HG02981 (cell line): ENCODE measurements around the gene MYBPHL.
"Not testable (repeated sequence)": the region's sequence is repeated elsewhere in the genome, so short reads cannot be mapped to it uniquely, and the experiment has no call there.

Source experiments
- ATAC-seq: cut with Tn5 transposase; IDR thresholded peaks from one replicate; pipeline ENCODE4 v1.9.1; 2021; ENCODE audit warnings: mild to moderate bottlenecking, moderate library complexity; ENCODE audit not compliant: unreplicated experiment

Gene MYBPHL

DNA sequence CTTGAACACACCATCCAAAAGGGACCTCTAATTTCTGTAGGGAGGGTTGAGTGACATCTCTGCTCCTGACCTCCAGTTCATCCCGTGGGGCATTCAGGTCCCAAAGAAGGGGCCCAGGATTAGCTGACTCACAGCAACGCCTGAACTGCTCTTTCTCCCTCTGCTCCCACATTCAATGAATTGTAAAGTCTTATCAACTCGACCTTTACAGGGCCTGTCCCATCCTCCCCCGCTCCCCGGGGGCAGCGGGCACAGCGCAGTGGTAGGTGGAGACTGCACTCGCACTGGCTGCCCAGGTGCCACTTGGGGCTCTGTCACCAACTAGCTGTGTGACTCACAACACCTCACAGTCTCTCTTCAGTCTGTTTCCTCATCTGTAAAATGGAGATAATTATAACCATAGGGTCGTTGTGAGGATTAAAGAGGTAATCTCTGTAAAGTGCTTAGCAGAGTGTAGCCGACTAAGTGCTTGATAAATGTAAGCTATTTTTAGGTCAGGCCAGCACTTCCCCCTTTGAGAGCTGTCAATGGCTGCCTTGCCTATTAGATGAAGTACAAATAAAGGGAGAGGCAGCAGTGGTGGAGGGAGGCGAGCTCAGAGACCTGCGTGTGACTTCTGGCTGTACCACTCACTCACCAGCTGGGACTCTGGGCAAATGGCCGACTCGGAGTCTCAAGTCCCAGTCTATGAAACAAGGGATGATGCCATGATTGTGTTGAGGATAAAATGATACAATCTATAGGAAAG lies 637 bp upstream of the MYBPHL start:
- no peak for ATAC-seq

DNA sequence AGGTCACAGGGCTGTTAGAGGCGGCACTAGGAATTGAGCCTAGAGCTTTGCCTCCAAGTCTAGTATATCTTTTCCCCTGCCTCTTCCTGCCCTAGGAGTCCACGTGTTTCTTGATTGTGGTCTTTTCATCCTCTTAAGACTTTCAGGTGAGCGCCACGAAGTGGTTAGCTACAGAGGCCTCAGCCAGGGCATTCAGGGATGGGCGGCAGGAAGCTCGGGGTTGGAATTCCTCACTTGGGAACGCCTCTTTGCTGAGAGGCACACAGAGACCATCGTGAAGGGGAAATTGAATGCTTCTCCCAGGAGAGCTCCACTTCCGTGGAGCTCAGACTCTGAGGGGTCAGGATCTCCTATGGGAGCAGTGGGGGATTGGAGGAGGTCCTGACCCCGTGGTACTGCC lies 820 bp downstream of the MYBPHL start:
- ATAC-seq: not testable (repeated sequence)

DNA sequence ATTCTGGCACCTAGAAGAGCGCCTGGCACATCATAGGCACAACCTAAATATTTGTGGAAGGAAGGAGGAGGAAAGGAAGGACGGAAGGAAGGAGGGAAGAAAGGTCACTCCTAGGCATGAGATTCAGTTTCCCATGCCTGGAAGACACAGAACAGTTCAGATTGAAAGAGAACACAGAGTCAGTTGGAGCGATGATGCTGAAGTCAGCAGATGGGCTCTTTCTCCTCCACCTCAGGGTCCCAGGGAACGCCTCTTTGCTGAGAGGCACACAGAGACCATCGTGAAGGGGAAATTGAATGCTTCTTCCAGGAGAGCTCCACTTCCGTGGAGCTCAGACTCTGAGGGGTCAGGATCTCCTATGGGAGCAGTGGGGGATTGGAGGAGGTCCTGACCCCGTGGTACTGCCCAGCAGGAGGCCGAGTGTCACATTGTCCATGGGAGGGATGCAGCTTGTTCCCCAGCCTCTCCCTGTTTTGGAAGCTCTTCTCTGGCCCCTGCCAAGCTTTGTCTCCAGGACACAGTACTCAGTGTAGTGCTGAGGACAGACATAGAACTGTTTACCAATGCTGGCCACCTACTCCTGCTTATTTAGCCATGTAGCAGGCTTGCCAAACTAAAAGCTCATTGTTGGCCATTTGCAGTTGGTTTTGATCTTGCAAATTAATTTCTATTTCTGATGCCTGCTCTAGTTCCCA lies 2.4 kb downstream of the MYBPHL start:
- no peak for ATAC-seq

DNA sequence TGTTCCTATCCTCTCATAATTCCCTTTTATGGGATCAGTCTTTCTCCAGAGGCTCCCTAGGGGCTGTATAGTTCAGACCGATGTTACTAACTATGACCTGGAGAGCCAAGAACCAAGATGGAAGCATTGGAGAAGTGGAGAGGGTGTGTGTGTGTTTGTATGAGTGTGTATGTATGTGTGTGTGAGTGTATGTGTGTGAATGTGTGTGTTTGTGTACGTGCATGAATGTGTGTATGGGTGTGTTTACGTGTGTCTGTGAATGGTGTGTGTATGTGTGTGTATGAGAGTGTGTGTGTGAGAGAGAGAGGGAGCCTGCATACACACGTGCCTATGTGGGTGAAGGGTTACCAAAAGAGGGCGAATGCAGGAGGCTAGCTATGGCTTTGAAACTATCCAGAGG lies 4.9 kb downstream of the MYBPHL start:
- no peak for ATAC-seq

DNA sequence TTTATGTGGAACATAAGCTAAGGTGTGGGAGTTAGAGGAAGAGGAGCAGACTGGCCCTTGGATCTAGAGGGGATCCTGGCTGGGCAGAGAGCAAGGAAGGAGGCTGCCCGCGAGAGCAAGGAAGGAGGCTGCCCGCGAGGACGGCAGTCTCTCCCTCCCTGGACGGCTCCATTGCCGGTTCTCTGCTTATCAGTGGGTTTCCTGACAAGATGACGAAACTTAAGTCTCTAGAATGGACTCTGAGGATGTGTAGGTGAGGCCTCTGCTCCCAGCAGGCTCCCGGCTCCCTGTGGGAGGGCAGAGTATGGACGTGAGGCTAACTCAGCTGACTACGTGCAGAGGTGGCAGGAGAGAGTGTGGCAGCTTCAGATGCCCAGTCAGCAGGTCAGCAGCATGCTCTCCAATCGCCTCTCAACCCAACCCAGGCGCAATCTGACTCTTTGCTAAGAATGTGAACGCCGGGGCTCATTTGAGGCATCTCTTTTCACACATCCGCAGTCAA lies 6.1 kb downstream of the MYBPHL start:
- no peak for ATAC-seq

DNA sequence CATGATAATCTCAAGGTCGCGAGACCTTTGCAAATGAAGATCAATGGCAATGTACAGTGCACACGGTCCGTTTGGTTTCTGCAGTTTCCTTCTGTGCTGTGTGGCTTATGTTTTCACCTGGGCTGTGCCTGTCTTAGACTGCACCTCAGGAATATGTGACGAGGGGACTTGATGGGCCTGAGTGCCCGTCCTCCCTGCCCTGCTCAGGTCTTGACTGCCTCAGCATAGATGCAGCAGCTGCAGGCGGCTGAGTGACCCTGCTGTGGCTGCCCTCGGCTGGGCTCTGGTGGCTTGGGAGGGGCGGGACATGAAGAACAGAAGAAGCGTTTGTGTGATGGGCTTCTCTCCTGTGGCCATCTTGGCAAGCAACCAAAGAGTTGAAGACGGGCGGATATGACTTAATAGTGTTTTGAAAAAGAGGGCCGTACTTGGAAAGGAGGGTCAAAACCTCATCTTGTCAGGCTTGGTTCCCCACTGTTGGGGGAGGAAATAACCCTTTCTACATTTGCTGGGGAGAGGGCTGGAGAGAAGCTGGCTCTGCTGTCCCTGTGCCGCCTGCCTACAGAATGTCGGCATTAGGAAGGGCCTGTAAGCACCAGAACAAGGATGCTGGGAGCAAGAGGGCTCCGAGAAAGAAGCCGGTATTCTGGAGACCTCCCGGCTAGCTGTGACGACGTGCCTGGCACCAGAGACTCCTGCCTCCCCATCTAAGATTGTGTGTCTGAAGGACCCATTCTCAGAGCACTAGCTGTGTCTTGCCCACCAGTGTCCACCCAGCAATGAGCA lies 7.1 kb downstream of the MYBPHL start:
- no peak for ATAC-seq

DNA sequence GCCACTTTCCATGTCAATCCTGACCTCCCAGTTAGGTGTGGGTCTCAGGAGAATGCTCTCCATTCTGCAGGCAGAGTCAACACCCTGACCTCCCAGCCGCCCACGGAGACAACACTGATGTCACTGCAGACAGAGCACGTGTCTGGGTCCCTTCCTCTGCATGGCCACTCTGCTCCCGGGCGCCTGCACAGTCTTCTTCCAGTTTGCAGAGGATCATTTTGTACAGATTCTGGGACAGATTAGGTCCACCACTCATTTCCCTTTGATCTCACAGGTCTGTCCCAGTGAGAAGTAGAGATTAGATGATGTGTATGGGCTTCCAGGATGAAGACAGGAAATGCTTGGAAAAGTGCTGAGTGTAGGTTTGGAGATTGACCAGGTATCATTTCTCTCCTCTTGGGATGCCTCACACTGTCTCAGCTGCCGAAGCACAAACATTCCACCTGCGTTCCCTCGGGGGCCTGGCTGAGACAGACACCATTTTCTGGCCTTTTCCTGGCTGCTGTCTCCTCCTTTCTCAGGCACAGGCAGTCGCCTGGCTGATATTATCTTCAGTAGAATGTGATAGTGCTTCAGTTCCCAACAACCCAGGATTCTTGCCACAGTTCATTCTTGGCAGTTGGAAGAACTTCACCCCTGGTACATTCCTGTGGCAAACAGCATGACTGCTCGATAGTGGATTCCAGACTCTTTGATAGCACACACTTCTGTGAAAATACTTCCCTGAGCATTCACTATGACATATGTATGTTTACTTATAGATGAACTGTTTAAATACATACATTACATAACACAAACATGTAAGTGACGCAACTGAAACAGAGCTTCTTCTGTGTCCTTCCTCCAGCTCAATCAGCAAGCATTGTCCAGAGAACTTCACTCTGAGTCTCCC lies 7.9 kb downstream of the MYBPHL start:
- no peak for ATAC-seq

DNA sequence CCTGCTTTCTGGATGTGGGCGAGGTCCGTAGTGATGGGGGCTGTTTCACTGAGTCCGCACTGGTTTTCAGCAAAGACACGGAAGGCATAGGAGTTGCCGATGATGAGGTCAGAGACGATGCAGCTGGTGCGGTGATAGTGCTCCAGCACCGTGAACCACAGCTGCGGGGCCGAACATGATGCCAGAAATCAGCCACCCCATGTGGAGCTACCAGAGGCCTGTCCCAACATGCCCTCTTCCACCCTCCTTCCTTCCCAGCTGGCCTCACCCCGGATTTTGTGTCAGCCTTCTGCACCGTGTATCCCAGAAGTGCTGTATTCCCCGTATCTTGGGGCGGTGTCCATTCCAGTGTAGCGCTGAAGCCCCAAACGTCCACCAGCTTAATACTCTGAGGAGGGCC lies 10.0 kb downstream of the MYBPHL start:
- ATAC-seq: no peak

DNA sequence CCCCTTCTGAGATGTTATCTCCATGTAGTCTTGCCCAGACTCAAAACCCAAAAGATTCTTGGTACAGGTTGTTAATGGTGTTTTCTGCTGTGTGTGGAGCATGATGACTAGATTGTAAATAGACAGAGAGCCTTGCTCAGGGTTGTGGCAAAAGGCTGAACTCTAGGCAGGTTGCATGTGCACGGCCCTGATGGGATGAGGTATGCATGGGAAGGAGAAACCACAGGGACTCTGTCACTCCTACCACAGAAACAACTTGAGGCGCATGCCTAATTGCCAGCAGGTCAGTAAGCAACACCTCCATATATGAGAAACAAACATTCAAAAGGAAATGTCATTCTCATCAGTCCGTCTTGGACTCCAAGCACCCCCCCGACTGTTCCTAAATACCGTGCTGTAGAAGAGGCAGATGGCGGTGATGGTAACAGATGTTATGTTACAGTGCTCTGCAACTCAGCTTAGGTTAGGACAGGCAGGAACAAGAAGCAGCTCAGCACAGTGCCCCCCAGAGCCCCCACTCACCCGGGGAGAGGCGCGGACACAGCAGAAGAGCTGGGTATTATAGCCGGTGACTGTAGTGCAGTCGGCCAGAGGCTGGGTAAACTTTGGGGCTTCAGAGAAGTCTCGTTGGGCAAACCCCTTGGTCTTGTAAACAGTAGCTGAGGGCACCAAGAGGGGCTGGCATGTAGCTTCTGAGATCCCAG lies 10.9 kb downstream of the MYBPHL start:
- no peak for ATAC-seq

DNA sequence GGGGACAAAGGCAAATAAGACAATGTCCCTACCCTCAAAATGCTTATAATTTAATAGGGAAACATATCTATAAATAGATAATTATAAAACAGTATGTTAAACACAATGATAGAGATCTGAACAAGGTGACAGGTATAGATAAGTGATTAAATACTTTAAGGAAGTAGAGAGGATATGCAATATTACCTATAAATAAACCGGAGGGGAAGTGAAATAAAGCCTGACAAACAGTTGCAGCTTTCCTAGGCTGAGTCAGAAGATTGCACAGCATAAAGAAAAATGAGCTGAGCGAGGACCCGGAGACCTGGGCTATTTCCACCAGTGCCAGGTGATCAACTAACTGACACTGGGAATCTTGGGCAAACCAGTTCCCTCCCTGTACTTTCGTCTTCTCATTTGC lies 12.3 kb downstream of the MYBPHL start:
- no peak for ATAC-seq

DNA sequence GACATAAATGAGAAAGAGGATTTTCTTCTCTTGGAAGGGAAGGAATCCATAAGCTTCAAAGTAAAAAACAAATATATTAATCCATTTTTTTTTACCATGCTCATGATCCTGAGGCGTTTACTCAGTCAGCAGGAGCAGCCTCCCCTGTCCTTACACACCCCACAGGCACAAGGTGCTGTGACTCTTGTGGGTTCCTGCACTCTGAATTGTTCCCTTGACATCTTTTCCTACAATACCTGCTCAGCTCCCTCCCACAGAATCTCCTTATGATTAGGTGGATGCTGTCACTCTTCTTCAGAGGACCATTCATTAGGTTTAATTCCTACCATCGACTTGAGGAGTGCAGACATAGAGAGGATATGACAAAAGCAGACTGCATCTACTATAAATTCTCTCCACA lies 13.8 kb downstream of the MYBPHL start:
- ATAC-seq: no peak

DNA sequence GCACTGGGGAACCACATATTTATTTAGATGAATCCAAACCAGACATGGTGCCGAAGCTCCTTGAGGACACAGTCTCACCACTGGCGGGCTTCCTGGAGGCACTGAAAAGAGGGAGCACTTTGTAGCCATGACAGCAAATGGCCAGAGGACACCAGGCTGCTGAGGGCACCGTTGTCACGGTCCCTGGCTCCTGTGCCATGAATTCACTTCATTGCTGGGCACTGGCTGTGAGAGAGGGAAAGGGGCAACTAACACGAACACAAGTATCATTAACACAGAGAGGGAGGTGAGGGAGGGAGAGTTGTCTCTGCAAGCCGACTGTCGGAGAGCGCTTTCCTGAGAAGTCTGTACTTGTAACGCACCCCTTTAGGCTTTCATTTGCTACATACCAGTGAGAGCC lies 14.4 kb downstream of the MYBPHL start:
- ATAC-seq: no peak

DNA sequence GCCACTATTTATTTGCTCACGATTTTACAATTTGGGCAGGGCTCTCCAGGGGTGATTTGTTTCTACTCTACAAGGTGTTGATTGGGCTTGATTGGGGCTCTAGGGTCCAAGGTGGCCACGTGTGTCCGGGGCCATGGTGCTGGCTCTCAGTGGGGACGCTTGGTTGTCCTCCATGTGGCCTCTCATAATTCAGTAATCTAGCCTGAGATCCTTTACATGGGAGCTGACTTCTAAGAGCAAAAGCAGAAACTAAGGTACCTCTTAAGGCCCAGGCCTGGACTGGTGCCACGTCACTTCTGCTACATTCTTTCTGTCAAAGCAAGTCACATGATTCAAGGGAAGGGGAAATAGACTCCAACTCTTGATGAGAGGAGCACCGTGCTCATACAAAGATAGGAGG lies 15.8 kb downstream of the MYBPHL start:
- no peak for ATAC-seq

DNA sequence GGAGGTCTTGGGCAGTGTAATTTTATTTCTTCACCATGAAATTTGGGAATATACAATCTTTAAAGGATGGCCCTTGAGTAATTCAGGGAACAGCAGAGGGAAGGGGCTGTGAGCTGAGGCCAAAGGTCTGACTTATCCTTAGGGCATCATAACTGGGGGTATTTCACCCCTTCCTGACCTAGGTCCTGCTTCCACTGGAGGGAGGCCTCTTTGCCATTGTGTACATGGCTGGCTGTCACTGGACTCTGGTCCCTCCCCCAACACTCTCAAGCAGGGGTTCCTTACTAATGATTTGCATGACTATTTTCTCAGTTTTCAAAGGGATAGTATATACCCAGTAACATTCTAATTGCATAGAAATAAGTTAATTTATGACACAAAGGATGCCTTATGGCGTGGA lies 16.7 kb downstream of the MYBPHL start:
- ATAC-seq: no peak

DNA sequence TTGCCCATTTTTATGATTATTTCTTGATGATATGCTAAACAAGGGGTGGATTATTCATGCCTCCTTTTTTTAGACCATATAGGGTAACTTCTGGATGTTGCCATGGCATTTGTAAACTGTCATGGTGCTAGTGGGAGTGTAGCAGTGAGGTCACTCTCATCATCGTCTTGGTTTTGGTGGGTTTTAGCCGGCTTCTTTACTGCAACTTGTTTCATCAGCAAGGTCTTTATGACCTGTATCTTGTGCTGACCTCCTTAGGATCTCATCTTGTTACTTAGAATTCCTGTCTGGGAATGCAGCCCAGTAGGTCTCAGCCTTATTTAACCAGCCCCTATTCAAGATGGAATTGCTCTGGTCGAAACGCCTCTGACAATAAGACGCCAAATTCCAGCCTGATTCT lies 20.0 kb downstream of the MYBPHL start:
- ATAC-seq: not testable (repeated sequence)

DNA sequence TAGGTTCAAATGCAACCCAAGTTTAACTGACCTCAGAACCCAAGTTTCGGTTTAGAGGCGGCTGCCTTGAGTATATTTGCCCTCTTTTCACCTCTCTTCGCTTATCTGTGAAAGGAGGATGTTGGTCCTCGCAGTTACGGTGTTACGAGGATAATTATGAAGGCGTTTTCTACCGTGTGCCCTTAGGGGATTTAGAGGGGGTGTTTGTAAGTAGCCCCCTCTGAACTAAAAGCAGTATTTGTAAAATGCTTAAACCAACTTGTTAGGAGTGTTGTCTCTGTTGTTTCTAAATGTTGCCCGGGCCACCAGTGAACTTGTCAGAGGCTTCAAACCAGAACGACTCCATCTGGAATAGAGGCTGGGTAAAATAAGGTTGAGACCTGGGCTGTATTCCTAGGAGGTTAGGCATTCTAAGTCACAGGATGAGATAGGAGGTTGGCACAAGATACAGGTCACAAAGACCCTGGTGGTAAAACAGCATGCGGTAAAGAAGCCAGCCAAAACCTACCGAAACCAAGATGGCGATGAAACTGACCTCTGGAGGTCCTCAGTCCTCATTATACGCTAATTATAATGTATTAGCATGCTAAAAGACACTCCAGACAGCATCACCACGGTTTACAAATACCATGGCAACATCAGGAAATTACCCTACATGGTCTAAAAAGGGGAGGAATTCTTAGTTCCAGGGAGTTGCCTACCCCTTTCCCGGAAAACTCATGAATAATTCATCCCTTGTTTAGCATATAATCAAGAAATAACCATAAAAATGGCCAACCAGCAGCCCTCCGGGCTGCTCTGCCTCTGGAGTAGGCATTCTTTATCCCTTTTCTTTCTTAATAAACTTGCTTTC lies 22.8 kb downstream of the MYBPHL start:
- no peak for ATAC-seq

DNA sequence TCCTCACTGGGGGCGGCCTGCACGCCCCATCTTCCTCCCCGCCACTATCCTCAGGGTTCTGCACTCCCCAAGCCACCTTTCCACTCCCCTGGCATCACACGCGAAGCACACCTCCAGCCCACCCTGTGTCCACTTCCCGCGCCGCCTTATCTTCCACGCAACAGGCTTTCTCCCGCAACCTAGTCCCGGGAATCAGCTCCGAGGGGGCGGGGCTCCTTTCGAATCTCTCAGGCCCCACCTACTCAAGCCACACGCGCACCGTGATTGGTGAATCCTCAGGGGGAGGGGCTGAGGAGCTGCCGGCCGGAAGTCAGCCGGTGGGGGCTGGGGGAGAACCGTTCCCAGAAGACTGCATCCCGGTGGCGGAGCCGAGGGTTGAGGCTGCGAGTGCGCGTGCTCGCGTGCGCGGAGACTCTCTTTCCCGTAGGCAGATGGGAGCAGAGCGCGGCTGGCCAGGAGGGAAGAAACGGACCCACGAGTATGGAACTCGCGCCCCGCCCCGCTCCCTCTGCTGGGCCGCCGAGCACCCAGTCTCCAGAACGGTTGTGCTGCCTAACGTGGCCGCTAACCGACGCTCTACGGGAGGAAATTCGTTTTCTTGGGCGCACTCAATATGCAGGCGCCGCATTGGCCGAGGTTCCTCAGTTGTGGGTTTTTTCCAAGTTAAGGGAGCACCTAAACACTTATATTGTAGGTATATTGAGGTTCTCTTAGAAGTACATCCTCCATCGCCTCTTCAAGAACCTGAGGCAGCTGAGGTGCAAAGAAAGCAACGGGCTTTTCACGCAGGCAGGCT lies 23.7 kb downstream of the MYBPHL start, which contains the start of gene PSRC1:
Gene PSRC1 (minus strand): TSS at position 194 of the 796 bp plus-strand sequence.
- peak; percentile 96 for ATAC-seq

DNA sequence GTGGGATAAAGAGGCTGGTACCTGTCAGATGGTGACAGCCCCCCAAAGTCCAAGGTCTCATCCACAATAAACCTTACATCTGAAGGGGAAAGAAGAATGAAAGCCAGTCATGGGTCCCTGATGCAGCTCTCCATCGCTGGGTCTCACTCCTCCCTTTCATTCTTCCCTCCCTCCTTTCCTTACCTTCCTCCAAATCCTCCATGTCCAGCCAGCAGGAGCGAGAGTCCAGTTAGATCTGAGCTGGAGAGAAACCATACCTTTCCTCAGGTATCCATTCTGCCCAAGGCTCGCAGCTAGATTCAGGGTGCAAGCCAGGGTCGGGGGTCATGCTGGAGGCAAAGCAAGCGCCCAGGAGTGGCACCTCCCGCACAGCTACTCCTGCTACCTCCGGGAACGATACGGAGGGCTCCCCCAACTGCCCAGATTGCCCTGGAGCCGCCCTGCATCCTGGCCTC lies 24.3 kb downstream of the MYBPHL start:
- no peak for ATAC-seq
